ENCODE measurements around the gene TSPAN18.

DNA sequence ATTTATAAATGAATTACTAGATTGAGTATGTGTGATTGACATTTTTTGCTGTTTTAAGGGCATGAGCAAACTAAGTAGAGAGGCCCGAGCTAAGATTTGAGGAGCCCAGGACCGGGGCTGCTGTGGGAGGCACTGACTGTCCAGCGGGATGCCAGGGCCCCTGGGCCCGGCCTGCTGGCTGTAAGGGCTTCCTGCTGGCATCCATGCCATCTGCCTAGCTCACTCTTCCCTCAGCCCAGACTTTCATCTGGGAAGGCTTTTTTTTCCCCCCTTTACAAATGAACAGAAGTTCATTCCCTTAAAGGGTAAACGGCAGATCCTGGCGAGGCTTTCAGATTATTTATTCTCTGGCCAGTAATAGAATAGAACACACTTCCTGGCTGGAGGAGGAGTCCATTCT, 239.9 kb downstream of the TSPAN18 start:
- TF ChIP-seq POLR2A (IDR thresholded peaks at IDR 0.05): no peak
- TF ChIP-seq, protein P1, sequence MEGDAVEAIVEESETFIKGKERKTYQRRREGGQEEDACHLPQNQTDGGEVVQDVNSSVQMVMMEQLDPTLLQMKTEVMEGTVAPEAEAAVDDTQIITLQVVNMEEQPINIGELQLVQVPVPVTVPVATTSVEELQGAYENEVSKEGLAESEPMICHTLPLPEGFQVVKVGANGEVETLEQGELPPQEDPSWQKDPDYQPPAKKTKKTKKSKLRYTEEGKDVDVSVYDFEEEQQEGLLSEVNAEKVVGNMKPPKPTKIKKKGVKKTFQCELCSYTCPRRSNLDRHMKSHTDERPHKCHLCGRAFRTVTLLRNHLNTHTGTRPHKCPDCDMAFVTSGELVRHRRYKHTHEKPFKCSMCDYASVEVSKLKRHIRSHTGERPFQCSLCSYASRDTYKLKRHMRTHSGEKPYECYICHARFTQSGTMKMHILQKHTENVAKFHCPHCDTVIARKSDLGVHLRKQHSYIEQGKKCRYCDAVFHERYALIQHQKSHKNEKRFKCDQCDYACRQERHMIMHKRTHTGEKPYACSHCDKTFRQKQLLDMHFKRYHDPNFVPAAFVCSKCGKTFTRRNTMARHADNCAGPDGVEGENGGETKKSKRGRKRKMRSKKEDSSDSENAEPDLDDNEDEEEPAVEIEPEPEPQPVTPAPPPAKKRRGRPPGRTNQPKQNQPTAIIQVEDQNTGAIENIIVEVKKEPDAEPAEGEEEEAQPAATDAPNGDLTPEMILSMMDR (IDR thresholded peaks at IDR 0.05 in 4 of 5, conservative IDR thresholded peaks at IDR 0.05 in 1 of 5): no peak

Data from gastrocnemius medialis (tissue), 4 donors.